ENCODE results near the gene GIMAP1. TPM values are rescaled to one million over a fixed set of nuclear protein-coding genes. Genes with fewer than 3 reads are reported as not detected.

The GIMAP1 gene
- total RNA-seq, 2 donors from 2014 or later, result 6.6 to 8.8 TPM

- Mint-ChIP-seq H3K9me3 (peaks cover 14% of the 10 kb centered on the region), H3K27ac (peak overlapping the region; percentile 97 to 98), H3K4me1 (ENCODE audit: low read depth in 2 of 2) (peaks cover 68 to 70% of the 10 kb centered on the region in 2 donors), H3K4me3 (peak overlapping the region; percentile 85), H3K27me3 (no peaks in the 10 kb centered on the region), H3K36me3 (peaks cover 21% of the 10 kb centered on the region)
- DNase-seq (ENCODE audit: low spot score) (no peak), ATAC-seq (peak; percentile 84 to 90)
Observed at GRCh38 chr7:150731916-150732315, 15.5 kb downstream of the GIMAP1 start.

- Mint-ChIP-seq H3K4me3 (peak overlapping the region; percentile 85), H3K9me3 (peaks cover 9% of the 10 kb centered on the region), H3K4me1 (ENCODE audit: low read depth in 2 of 2) (peaks cover 61 to 64% of the 10 kb centered on the region in 2 donors), H3K36me3 (peaks cover 11% of the 10 kb centered on the region), H3K27me3 (no peaks in the 10 kb centered on the region), H3K27ac (peak overlapping the region; percentile 97 to 98)
- DNase-seq (ENCODE audit: low spot score) (no peak), ATAC-seq (peak in 1 of 2 donors; percentile 11)
Observed at GRCh38 chr7:150732786-150733481, 16.5 kb downstream of the GIMAP1 start.

GRCh38 chr7:150733482-150734095 is 17.2 kb downstream of the GIMAP1 start:
- Mint-ChIP-seq H3K36me3 (peaks cover 9% of the 10 kb centered on the region), H3K9me3 (peaks cover 5% of the 10 kb centered on the region), H3K27me3 (no peaks in the 10 kb centered on the region), H3K27ac (peak overlapping the region; percentile 97 to 98), H3K4me1 (ENCODE audit: low read depth in 2 of 2) (peaks cover 61 to 66% of the 10 kb centered on the region in 2 donors), H3K4me3 (peak overlapping the region; percentile 85)
- DNase-seq (ENCODE audit: low spot score) (no peak), ATAC-seq (peak; percentile 50 to 63)

- peaks cover 3% of the 10 kb centered on the region for H3K9me3 Mint-ChIP-seq
- no peaks in the 10 kb centered on the region for H3K27me3 Mint-ChIP-seq
- H3K4me1 Mint-ChIP-seq (ENCODE audit: low read depth in 2 of 2), result peaks cover 61 to 70% of the 10 kb centered on the region in 2 donors
- DNase-seq (ENCODE audit: low spot score) (no peak), ATAC-seq (peak; percentile 53 to 71)
- peak overlapping the region; percentile 85 for H3K4me3 Mint-ChIP-seq
- peak overlapping the region; percentile 97 to 98 for H3K27ac Mint-ChIP-seq
- H3K36me3 Mint-ChIP-seq, result peaks cover 12% of the 10 kb centered on the region
Observed at GRCh38 chr7:150734254-150734653, 17.8 kb downstream of the GIMAP1 start.

- DNase-seq (ENCODE audit: low spot score), result no peak
- Mint-ChIP-seq H3K27ac (peak overlapping the region; percentile 97 to 98), H3K36me3 (peaks cover 25% of the 10 kb centered on the region), H3K27me3 (no peaks in the 10 kb centered on the region), H3K4me1 (ENCODE audit: low read depth in 2 of 2) (peaks cover 64 to 75% of the 10 kb centered on the region in 2 donors), H3K9me3 (peaks cover 7% of the 10 kb centered on the region), H3K4me3 (peak overlapping the region; percentile 85)
- no peak for ATAC-seq
Observed at GRCh38 chr7:150735596-150736358, 19.4 kb downstream of the GIMAP1 start.

GRCh38 chr7:150736864-150737263 is 20.5 kb downstream of the GIMAP1 start:
- peak in 1 of 2 donors; percentile 0 for ATAC-seq
- Mint-ChIP-seq H3K27me3 (no peaks in the 10 kb centered on the region), H3K9me3 (peaks cover 7% of the 10 kb centered on the region), H3K27ac (peak overlapping the region; percentile 97 to 98), H3K36me3 (peaks cover 36% of the 10 kb centered on the region), H3K4me1 (ENCODE audit: low read depth in 2 of 2) (peaks cover 68 to 80% of the 10 kb centered on the region in 2 donors), H3K4me3 (peak overlapping the region; percentile 98)
- DNase-seq (ENCODE audit: low spot score), result no peak

GRCh38 chr7:150737265-150738055 is 21.0 kb downstream of the GIMAP1 start, which contains the start of gene GIMAP5:
Gene GIMAP5 (plus strand): TSS chr7:150737418. CDS start chr7:150740885, 3,467 bp downstream.
- H3K4me3 Mint-ChIP-seq, result peak within 1 kb of the TSS; percentile 98
- ATAC-seq, result peak; percentile 76 to 82
- H3K27ac Mint-ChIP-seq, result peak within 1 kb of the TSS; percentile 97 to 98
- H3K9me3 Mint-ChIP-seq, result peaks cover 7% of the 10 kb centered on the region
- no peaks in the 10 kb centered on the region for H3K27me3 Mint-ChIP-seq
- peaks cover 42% of the 10 kb centered on the region for H3K36me3 Mint-ChIP-seq
- peaks cover 69 to 81% of the 10 kb centered on the region in 2 donors for H3K4me1 Mint-ChIP-seq (ENCODE audit: low read depth in 2 of 2)
- DNase-seq (ENCODE audit: low spot score), result peak; percentile 71

GRCh38 chr7:150738092-150738491 is 21.7 kb downstream of the GIMAP1 start:
- Mint-ChIP-seq H3K36me3 (peaks cover 48% of the 10 kb centered on the region), H3K4me3 (peak overlapping the region; percentile 98), H3K27ac (peak overlapping the region; percentile 97 to 98), H3K27me3 (no peaks in the 10 kb centered on the region), H3K9me3 (peaks cover 7% of the 10 kb centered on the region), H3K4me1 (ENCODE audit: low read depth in 2 of 2) (peaks cover 70 to 81% of the 10 kb centered on the region in 2 donors)
- ATAC-seq, result peak; percentile 2 to 42
- DNase-seq (ENCODE audit: low spot score), result no peak

GRCh38 chr7:150738591-150739001 is 22.2 kb downstream of the GIMAP1 start:
- peak overlapping the region; percentile 97 to 98 for H3K27ac Mint-ChIP-seq
- peaks cover 49% of the 10 kb centered on the region for H3K36me3 Mint-ChIP-seq
- DNase-seq (ENCODE audit: low spot score) (no peak), ATAC-seq (peak; percentile 57 to 61)
- peaks cover 4% of the 10 kb centered on the region for H3K9me3 Mint-ChIP-seq
- H3K4me3 Mint-ChIP-seq, result peak overlapping the region; percentile 98
- no peaks in the 10 kb centered on the region for H3K27me3 Mint-ChIP-seq
- H3K4me1 Mint-ChIP-seq (ENCODE audit: low read depth in 2 of 2), result peaks cover 70 to 81% of the 10 kb centered on the region in 2 donors

- H3K9me3 Mint-ChIP-seq, result peaks cover 4% of the 10 kb centered on the region
- H3K4me1 Mint-ChIP-seq (ENCODE audit: low read depth in 2 of 2), result peaks cover 68 to 79% of the 10 kb centered on the region in 2 donors
Observed at GRCh38 chr7:150739033-150739432, 22.6 kb downstream of the GIMAP1 start.

GRCh38 chr7:150740053-150740452 is 23.6 kb downstream of the GIMAP1 start:
- Mint-ChIP-seq H3K27ac (peak overlapping the region; percentile 97 to 98), H3K36me3 (peaks cover 56% of the 10 kb centered on the region), H3K4me3 (peak overlapping the region; percentile 98), H3K4me1 (ENCODE audit: low read depth in 2 of 2) (peaks cover 68 to 77% of the 10 kb centered on the region in 2 donors), H3K9me3 (peaks cover 4% of the 10 kb centered on the region), H3K27me3 (no peaks in the 10 kb centered on the region)
- DNase-seq (ENCODE audit: low spot score), result no peak
- ATAC-seq, result peak in 1 of 2 donors; percentile 1

More at GRCh38 chr7:150739033-150739432, 22.6 kb downstream of the GIMAP1 start:
- Mint-ChIP-seq H3K27ac (peak overlapping the region; percentile 97 to 98), H3K36me3 (peaks cover 49% of the 10 kb centered on the region), H3K27me3 (no peaks in the 10 kb centered on the region), H3K4me3 (peak overlapping the region; percentile 98)
- no peak for ATAC-seq
- DNase-seq (ENCODE audit: low spot score), result no peak

- Mint-ChIP-seq H3K4me3 (peak overlapping the region; percentile 98), H3K27ac (peak overlapping the region; percentile 97 to 98), H3K27me3 (no peaks in the 10 kb centered on the region), H3K36me3 (peaks cover 57% of the 10 kb centered on the region), H3K4me1 (ENCODE audit: low read depth in 2 of 2) (peaks cover 67 to 75% of the 10 kb centered on the region in 2 donors), H3K9me3 (peaks cover 4% of the 10 kb centered on the region)
- ATAC-seq (no peak), DNase-seq (ENCODE audit: low spot score) (no peak)
Observed at GRCh38 chr7:150742286-150742968, 26.0 kb downstream of the GIMAP1 start.
